GM12874 (cell line): ENCODE data around the gene OGFOD2.

Experiments used
- CTCF ChIP-seq: IDR thresholded peaks from 2 replicates; pipeline ENCODE4 v1.5.1; 2011; ENCODE audit warnings: low read depth, mild to moderate bottlenecking, control low read depth, low read length, moderate library complexity; ENCODE audit not compliant: insufficient read depth

OGFOD2 gene

GRCh38 chr12:122974892-122975789, at the start of gene OGFOD2:
Gene OGFOD2, plus strand, starts transcription at chr12:122975244. Its CDS starts 8 bp downstream, at chr12:122975252.
- TF ChIP-seq CTCF = no peak

- no peak for TF ChIP-seq CTCF
These were observed 47.2 kb upstream of the OGFOD2 start for GRCh38 chr12:122927756-122928403.

- no peak for TF ChIP-seq CTCF
These were observed 46.5 kb upstream of the OGFOD2 start for GRCh38 chr12:122928404-122929147.

GRCh38 chr12:122929148-122929538, 45.9 kb upstream of the OGFOD2 start:
- no peak for TF ChIP-seq CTCF

- no peak for TF ChIP-seq CTCF
These were observed 45.2 kb upstream of the OGFOD2 start for GRCh38 chr12:122929812-122930211.

GRCh38 chr12:122932207-122932606, 42.8 kb upstream of the OGFOD2 start:
- TF ChIP-seq CTCF = no peak

GRCh38 chr12:122934722-122935121, 40.3 kb upstream of the OGFOD2 start:
- no peak for TF ChIP-seq CTCF
